Panc1 (cell line): Measurements from ENCODE around the gene CMKLR1. TPM values are rescaled to one million over a fixed set of nuclear protein-coding genes. Genes with fewer than 3 reads are reported as not detected.

Source experiments
- ATAC-seq: fragments of 200-7000 bp; cut with Tn5 transposase; 2 replicates; pipeline ENCODE4 v1.9.1; 2020; ENCODE audit warnings: mild to moderate bottlenecking, moderate library complexity
- BruUV-seq: library from RNA; stranded (reverse); fragments of 400-500 nt; replicated peaks from 2 replicates; lab custom pipeline; 2021; lab: Mats Ljungman, UMichigan
- CTCF ChIA-PET: fragments of 300-600 bp; sonication (Branson Sonifier 250); formaldehyde crosslinking; loops from one replicate; lab custom pipeline; 2022; ENCODE audit warnings: antibody characterized with exemption; lab: Charles Lee
- POLR2A ChIA-PET: fragments of 300-600 bp; sonication (Branson Sonifier 250); formaldehyde crosslinking; loops from one replicate; lab custom pipeline; 2022; ENCODE audit warnings: antibody characterized with exemption; lab: Charles Lee
- DNase-seq: peaks from one replicate; pipeline ENCODE4 v3.0.0-alpha.2; 2010; ENCODE audit warnings: low read depth, low spot score
- H3K27ac ChIP-seq: 2 replicates; pipeline ENCODE4 v1.5.1; 2011; ENCODE audit warnings: mild to moderate bottlenecking, low read length, inconsistent platforms
- H3K27me3 ChIP-seq: fragments of 200-500 bp; sonication (Bioruptor generic); 2 replicates; pipeline ENCODE4 v1.6.0; 2014; ENCODE audit warnings: low read length, inconsistent platforms; ENCODE audit not compliant: control insufficient read depth, insufficient read depth
- H3K36me3 ChIP-seq: fragments of 200-500 bp; sonication (Bioruptor generic); 2 replicates; pipeline ENCODE4 v1.5.1; 2014; ENCODE audit warnings: inconsistent platforms, mild to moderate bottlenecking, low read length, moderate library complexity; ENCODE audit not compliant: control insufficient read depth, insufficient read depth
- H3K4me1 ChIP-seq: 2 replicates; pipeline ENCODE4 v1.5.1; 2011; ENCODE audit warnings: inconsistent platforms, mild to moderate bottlenecking, low read length, moderate library complexity; ENCODE audit not compliant: control insufficient read depth, insufficient read depth
- H3K4me3 ChIP-seq, 2 experiments: 2 replicates each; pipeline ENCODE4 v1.5.1; 2011 to 2012; ENCODE audit warnings: low read depth in 2 of 2, low read length in 2 of 2, mild to moderate bottlenecking in 2 of 2, inconsistent platforms in 1 of 2, moderate library complexity in 1 of 2
- H3K9me3 ChIP-seq: fragments of 200-500 bp; sonication (Bioruptor generic); 2 replicates; pipeline ENCODE4 v1.5.1; 2014; ENCODE audit warnings: low read depth, mild to moderate bottlenecking, inconsistent platforms, low read length, moderate library complexity; ENCODE audit not compliant: control insufficient read depth, insufficient read depth
- CTCF ChIP-seq: fragments of 450-650 bp; IDR thresholded peaks from 2 replicates; pipeline ENCODE4 v1.5.1; 2017; ENCODE audit warnings: mild to moderate bottlenecking
- POLR2AphosphoS5 ChIP-seq: IDR thresholded peaks from 2 replicates; pipeline ENCODE4 v1.6.1; 2012; ENCODE audit warnings: mild to moderate bottlenecking, low read depth, low read length, moderate library complexity
- REST ChIP-seq, 2 experiments: IDR thresholded peaks; 2 replicates each; pipeline ENCODE4 v1.6.1; 2011 to 2012; ENCODE audit warnings: low read depth in 2 of 2, control low read depth in 1 of 2, low read length in 1 of 2, mild to moderate bottlenecking in 1 of 2, moderate library complexity in 1 of 2; ENCODE audit not compliant: insufficient read depth in 1 of 2
- SIN3A ChIP-seq: IDR thresholded peaks from 2 replicates; pipeline ENCODE4 v1.6.1; 2012; ENCODE audit warnings: low read depth, mild to moderate bottlenecking, low read length, moderate library complexity, borderline replicate concordance; ENCODE audit not compliant: insufficient read depth
- TCF7L2 ChIP-seq: IDR thresholded peaks from 2 replicates; pipeline ENCODE4 v1.6.1; 2011; ENCODE audit warnings: mild to moderate bottlenecking, low read depth, low read length, inconsistent platforms
- in situ Hi-C: cut with HindIII; loops from 2 replicates; pipeline ENCODE4 v1.10.0; 2016; ENCODE audit warnings: low sequenced_read_pairs, low pct_unique_long_range_greater_than_20kb
- intact Hi-C: fragments of 100-400 bp; cut with micrococcal nuclease; formaldehyde crosslinking; loops from one replicate; pipeline ENCODE4 v1.10.0; 2022; ENCODE audit not compliant: unreplicated experiment
- total RNA-seq: library from RNA; stranded (reverse); gene quantifications from one replicate; pipeline ENCODE4 v1.2.1, GENCODE V29; 2021; ENCODE audit not compliant: unreplicated experiment

Gene CMKLR1
- total RNA-seq, 1 experiment from 2014 or later, result 0.03 TPM

GRCh38 chr12:108277613-108278012, 61.5 kb downstream of the CMKLR1 start:
- ATAC-seq, result no peak
- no peaks in the 10 kb centered on the region for H3K4me1 ChIP-seq
- H3K9me3 ChIP-seq, result no peaks in the 10 kb centered on the region
- BruUV-seq, result no TSS peak
- TF ChIP-seq TCF7L2 (no peak), REST (IDR thresholded peaks at IDR 0.05; ENCODE audit: insufficient read depth in 1 of 2, low read depth in 2 of 2, low read length in 1 of 2) (no peak), SIN3A (no peak), POLR2AphosphoS5 (no peak), CTCF (no peak)
- ChIA-PET CTCF (no interaction called here), POLR2A (no interaction called here)
- H3K27ac ChIP-seq, result no peak overlapping the region
- H3K36me3 ChIP-seq, result no peaks in the 10 kb centered on the region
- intact Hi-C loops, result no loop called here
- no peak overlapping the region for H3K4me3 ChIP-seq
- DNase-seq, result no peak
- in situ Hi-C loops, result no loop called here
- peaks cover 5% of the 10 kb centered on the region for H3K27me3 ChIP-seq

- in situ Hi-C loops (no loop called here), intact Hi-C loops (no loop called here)
- BruUV-seq, result no TSS peak
- H3K9me3 ChIP-seq, result no peaks in the 10 kb centered on the region
- H3K36me3 ChIP-seq, result no peaks in the 10 kb centered on the region
- CTCF ChIA-PET, result no interaction called here
- H3K27me3 ChIP-seq, result no peaks in the 10 kb centered on the region; the same call in 1 of the 2 replicates
- POLR2A ChIA-PET, result no interaction called here
- H3K4me3 ChIP-seq, result no peak overlapping the region
- no peak for DNase-seq
- no peak for ATAC-seq
- H3K4me1 ChIP-seq, result no peaks in the 10 kb centered on the region
- H3K27ac ChIP-seq, result no peak overlapping the region
- TF ChIP-seq POLR2AphosphoS5, result no peak
- no peak for TF ChIP-seq CTCF
- TF ChIP-seq TCF7L2, result no peak
- no peak for TF ChIP-seq REST (IDR thresholded peaks at IDR 0.05; ENCODE audit: insufficient read depth in 1 of 2, low read depth in 2 of 2, low read length in 1 of 2)
- no peak for TF ChIP-seq SIN3A
These were observed 65.9 kb downstream of the CMKLR1 start for GRCh38 chr12:108273217-108273616.
